Nephron progenitor cell (in vitro differentiated cells): ENCODE measurements around the gene INO80C.

ENCODE experiments used
- DNase-seq: peaks from one replicate; pipeline ENCODE4 v3.0.0; 2021
- H3K27ac Mint-ChIP-seq: 2 replicates; pipeline ENCODE4 v1.8.0; 2021; ENCODE audit warnings: mild to moderate bottlenecking, moderate library complexity, mixed read lengths
- H3K27me3 Mint-ChIP-seq: 2 replicates; pipeline ENCODE4 v1.8.0; 2021; ENCODE audit warnings: mild to moderate bottlenecking, low read depth, mixed read lengths; ENCODE audit not compliant: poor library complexity
- H3K36me3 Mint-ChIP-seq: 2 replicates; pipeline ENCODE4 v1.8.0; 2021; ENCODE audit warnings: low read depth, mixed read lengths
- H3K4me1 Mint-ChIP-seq: 2 replicates; pipeline ENCODE4 v1.8.0; 2021; ENCODE audit warnings: mixed read lengths
- H3K4me3 Mint-ChIP-seq: 2 replicates; pipeline ENCODE4 v1.8.0; 2021; ENCODE audit warnings: mild to moderate bottlenecking, moderate library complexity, mixed read lengths
- H3K9me3 Mint-ChIP-seq: 2 replicates; pipeline ENCODE4 v1.8.0; 2021; ENCODE audit warnings: mild to moderate bottlenecking, moderate library complexity, mixed read lengths
- TF ChIP-seq, protein P1 (sequence below): fragments of 200-600 bp; sonication (generic); IDR thresholded peaks from 2 replicates; pipeline ENCODE4 v1.5.0; 2021; ENCODE audit warnings: antibody characterized with exemption

INO80C gene

DNA sequence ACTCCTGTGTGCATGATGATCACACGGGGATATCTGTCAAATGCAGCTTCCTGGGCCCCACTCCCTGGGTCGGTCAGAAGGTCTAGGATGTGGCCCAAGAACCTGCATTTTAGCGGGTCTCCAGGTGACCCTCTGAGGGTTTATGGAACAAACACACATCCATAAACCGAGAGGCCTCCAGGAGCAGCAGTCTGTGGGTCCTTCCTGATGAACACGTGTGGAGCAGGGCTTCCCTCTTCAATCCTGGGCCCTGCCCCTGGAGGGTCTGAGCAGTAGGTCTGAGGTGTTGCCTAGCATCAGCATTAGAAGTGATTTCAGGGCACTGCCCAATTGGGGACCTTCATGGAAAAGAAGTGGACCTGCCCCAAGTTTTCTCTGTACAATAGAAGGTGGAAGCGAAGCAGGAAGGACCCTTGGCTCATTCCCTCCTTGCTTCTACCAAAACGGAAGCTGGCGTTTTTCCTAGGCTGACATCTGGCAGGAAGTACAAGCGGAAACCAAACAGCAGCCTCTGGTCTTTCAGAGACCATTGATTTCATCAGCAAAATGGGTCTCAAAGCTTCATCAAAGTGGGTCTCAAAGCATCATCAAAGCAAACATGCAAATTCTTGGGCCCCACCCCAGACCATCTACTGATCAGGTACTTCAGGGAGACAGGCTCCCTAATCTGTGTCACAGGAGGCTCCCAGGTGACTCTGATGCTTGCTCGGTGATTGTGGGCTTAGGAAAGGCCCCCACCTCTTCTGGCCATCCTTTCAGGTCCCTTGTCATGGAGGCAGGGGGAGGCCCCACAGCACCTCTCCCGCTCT lies 30.7 kb downstream of the INO80C start:
- Mint-ChIP-seq H3K4me1 (peaks cover 19% of the 10 kb centered on the region), H3K27me3 (no peaks in the 10 kb centered on the region), H3K4me3 (no peak overlapping the region), H3K36me3 (peaks cover 12% of the 10 kb centered on the region), H3K9me3 (no peaks in the 10 kb centered on the region), H3K27ac (no peak overlapping the region)
- DNase-seq: no peak
- TF ChIP-seq, protein P1, sequence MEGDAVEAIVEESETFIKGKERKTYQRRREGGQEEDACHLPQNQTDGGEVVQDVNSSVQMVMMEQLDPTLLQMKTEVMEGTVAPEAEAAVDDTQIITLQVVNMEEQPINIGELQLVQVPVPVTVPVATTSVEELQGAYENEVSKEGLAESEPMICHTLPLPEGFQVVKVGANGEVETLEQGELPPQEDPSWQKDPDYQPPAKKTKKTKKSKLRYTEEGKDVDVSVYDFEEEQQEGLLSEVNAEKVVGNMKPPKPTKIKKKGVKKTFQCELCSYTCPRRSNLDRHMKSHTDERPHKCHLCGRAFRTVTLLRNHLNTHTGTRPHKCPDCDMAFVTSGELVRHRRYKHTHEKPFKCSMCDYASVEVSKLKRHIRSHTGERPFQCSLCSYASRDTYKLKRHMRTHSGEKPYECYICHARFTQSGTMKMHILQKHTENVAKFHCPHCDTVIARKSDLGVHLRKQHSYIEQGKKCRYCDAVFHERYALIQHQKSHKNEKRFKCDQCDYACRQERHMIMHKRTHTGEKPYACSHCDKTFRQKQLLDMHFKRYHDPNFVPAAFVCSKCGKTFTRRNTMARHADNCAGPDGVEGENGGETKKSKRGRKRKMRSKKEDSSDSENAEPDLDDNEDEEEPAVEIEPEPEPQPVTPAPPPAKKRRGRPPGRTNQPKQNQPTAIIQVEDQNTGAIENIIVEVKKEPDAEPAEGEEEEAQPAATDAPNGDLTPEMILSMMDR: no peak

- no peak for DNase-seq
- Mint-ChIP-seq H3K9me3 (no peaks in the 10 kb centered on the region), H3K36me3 (peaks cover 11% of the 10 kb centered on the region), H3K27ac (no peak overlapping the region), H3K4me3 (no peak overlapping the region), H3K4me1 (peaks cover 19% of the 10 kb centered on the region), H3K27me3 (no peaks in the 10 kb centered on the region)
- TF ChIP-seq, protein P1: no peak
Measured at GRCh38 chr18:35466334-35466733, 31.4 kb downstream of the INO80C start.

GRCh38 chr18:35465329-35465728 lies 32.4 kb downstream of the INO80C start:
- TF ChIP-seq, protein P1: no peak
- H3K9me3 Mint-ChIP-seq: no peaks in the 10 kb centered on the region
- H3K4me3 Mint-ChIP-seq: no peak overlapping the region
- H3K36me3 Mint-ChIP-seq: peaks cover 11% of the 10 kb centered on the region
- H3K4me1 Mint-ChIP-seq: peaks cover 17% of the 10 kb centered on the region
- H3K27me3 Mint-ChIP-seq: no peaks in the 10 kb centered on the region
- H3K27ac Mint-ChIP-seq: no peak overlapping the region
- no peak for DNase-seq

DNA sequence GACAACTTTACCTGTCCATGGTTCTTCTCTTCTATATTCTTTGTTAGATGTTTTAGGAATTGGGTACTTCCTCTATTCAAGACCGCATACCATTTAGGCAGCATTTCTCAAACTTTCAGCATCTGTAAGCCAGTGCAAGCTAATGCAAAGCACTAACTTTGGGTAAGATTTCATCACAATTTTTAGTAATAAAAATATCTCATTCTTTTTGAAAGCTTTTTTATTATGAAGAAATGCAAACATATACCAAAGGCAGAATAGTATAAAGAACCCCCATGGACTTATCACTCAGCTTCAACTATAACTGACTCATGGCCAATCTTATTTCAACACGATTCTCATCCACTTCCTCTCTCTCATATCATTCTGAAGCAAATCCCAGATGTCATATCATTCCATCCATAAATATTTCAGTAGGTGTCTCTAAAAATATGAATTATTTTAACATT lies 32.9 kb downstream of the INO80C start:
- Mint-ChIP-seq H3K27ac (no peak overlapping the region), H3K9me3 (no peaks in the 10 kb centered on the region), H3K27me3 (no peaks in the 10 kb centered on the region), H3K4me3 (no peak overlapping the region), H3K36me3 (peaks cover 11% of the 10 kb centered on the region), H3K4me1 (peaks cover 14% of the 10 kb centered on the region)
- TF ChIP-seq, protein P1: no peak
- DNase-seq: no peak

DNA sequence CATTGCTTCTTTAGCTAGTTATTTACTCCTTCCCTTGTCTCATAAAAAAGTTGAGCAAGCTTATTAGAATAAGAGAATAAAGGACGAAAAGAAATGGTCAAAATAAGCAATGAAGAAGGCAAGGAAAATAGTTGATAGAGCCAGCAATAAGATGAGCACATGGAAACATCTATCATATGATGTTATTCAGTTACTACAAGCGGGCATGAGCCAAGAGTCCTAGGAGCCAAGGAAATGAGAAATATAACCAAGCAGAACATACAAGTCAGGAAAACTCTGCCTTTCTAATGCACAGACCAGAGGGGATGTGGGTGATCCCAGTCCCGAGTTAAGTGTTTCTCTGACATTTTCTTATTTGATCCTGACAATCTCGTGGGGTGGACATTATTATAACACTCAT lies 33.9 kb downstream of the INO80C start:
- H3K36me3 Mint-ChIP-seq: peaks cover 8% of the 10 kb centered on the region
- TF ChIP-seq, protein P1: no peak
- DNase-seq: no peak
- H3K4me3 Mint-ChIP-seq: no peak overlapping the region
- H3K9me3 Mint-ChIP-seq: no peaks in the 10 kb centered on the region
- no peak overlapping the region for H3K27ac Mint-ChIP-seq
- no peaks in the 10 kb centered on the region for H3K27me3 Mint-ChIP-seq
- H3K4me1 Mint-ChIP-seq: peaks cover 10% of the 10 kb centered on the region

- Mint-ChIP-seq H3K27me3 (no peaks in the 10 kb centered on the region), H3K27ac (no peak overlapping the region), H3K9me3 (no peaks in the 10 kb centered on the region), H3K4me3 (no peak overlapping the region), H3K4me1 (peaks cover 18% of the 10 kb centered on the region), H3K36me3 (peaks cover 3% of the 10 kb centered on the region)
- no peak for DNase-seq
- TF ChIP-seq, protein P1: no peak
Measured at GRCh38 chr18:35463050-35463449, 34.7 kb downstream of the INO80C start.
